H1 (cell line): ENCODE results near the gene TLR5. TPM values are rescaled to one million over a fixed set of nuclear protein-coding genes. Genes with fewer than 3 reads are reported as not detected.

Experiments used
- CTCF ChIA-PET: fragments of 300-600 bp; sonication (Branson Sonifier 250); formaldehyde crosslinking; loops from one replicate; lab custom pipeline; 2021; ENCODE audit not compliant: partially characterized antibody; lab: Charles Lee
- POLR2A ChIA-PET: fragments of 300-600 bp; sonication (Branson Sonifier 250); formaldehyde crosslinking; loops from one replicate; lab custom pipeline; 2021; ENCODE audit warnings: inconsistent platforms; ENCODE audit not compliant: partially characterized antibody; lab: Charles Lee
- DNase-seq, 2 experiments: peaks; one replicate each; pipeline versions ENCODE4 v3.0.0 to v3.0.0-alpha.2; 2010 to 2022; ENCODE audit warnings: low spot score in 2 of 2, low read depth in 1 of 2, mixed read lengths in 1 of 2
- FAIRE-seq: peaks from 2 replicates; lab custom pipeline; 2011; peaks lifted over from hg19 to GRCh38; lab: Jason Lieb, UNC
- H2AFZ ChIP-seq: 2 replicates; pipeline ENCODE4 v1.8.1; 2012; ENCODE audit warnings: low read length, inconsistent platforms
- H2AK5ac ChIP-seq: 2 replicates; pipeline ENCODE4 v1.6.1; 2013; ENCODE audit warnings: low read depth, low read length
- H2BK120ac ChIP-seq: replicated peaks from 2 replicates; pipeline ENCODE3; 2013; ENCODE audit warnings: low read depth, low read length, inconsistent platforms
- H2BK12ac ChIP-seq: 2 replicates; pipeline ENCODE4 v1.6.1; 2013; ENCODE audit warnings: low read depth, low read length
- H2BK15ac ChIP-seq: 2 replicates; pipeline ENCODE4 v1.6.1; 2013; ENCODE audit warnings: low read length
- H2BK20ac ChIP-seq: 2 replicates; pipeline ENCODE4 v1.6.1; 2013; ENCODE audit warnings: low read length
- H2BK5ac ChIP-seq: 2 replicates; pipeline ENCODE4 v1.6.1; 2013; ENCODE audit warnings: low read depth, low read length
- H3K14ac ChIP-seq: 2 replicates; pipeline ENCODE4 v1.6.1; 2013; ENCODE audit warnings: inconsistent platforms; ENCODE audit not compliant: insufficient read length
- H3K18ac ChIP-seq: 2 replicates; pipeline ENCODE4 v1.6.1; 2013; ENCODE audit warnings: low read length; ENCODE audit errors: extremely low read depth
- H3K23ac ChIP-seq: 2 replicates; pipeline ENCODE4 v1.6.1; 2013; ENCODE audit warnings: inconsistent platforms; ENCODE audit not compliant: insufficient read length
- H3K23me2 ChIP-seq: 2 replicates; pipeline ENCODE4 v1.6.1; 2013; ENCODE audit warnings: low read depth, low read length
- H3K27ac ChIP-seq: 2 replicates; pipeline ENCODE4 v1.6.1; 2011; ENCODE audit warnings: low read depth, low read length, inconsistent platforms
- H3K27me3 ChIP-seq, 4 experiments: replicated peaks in 1 of 4; 1 replicate in 1 of 4; 2 replicates in 3 of 4; pipeline versions ENCODE4 v1.6.1 to v1.8.1; 2011 to 2013; ENCODE audit warnings: low read length in 3 of 4, mild to moderate bottlenecking in 3 of 4, inconsistent platforms in 2 of 4, mixed read lengths in 2 of 4, moderate library complexity in 1 of 4; ENCODE audit not compliant: control insufficient read depth in 3 of 4, insufficient read depth in 3 of 4; ENCODE audit errors: extremely low read depth in 1 of 4
- H3K36me3 ChIP-seq, 4 experiments: 2 replicates each; pipeline versions ENCODE4 v1.6.1 to v1.8.1; 2011 to 2013; ENCODE audit warnings: mild to moderate bottlenecking in 4 of 4, low read length in 3 of 4, moderate library complexity in 2 of 4, control low read depth in 1 of 4, inconsistent platforms in 1 of 4; ENCODE audit not compliant: insufficient read depth in 4 of 4, control insufficient read depth in 2 of 4
- H3K4ac ChIP-seq: replicated peaks from 2 replicates; pipeline ENCODE3; 2013; ENCODE audit warnings: low read length, low read depth, mixed read lengths, inconsistent platforms; ENCODE audit not compliant: insufficient read length
- H3K4me1 ChIP-seq, 4 experiments: replicated peaks in 1 of 4; 1 replicate in 1 of 4; 2 replicates in 3 of 4; pipeline versions ENCODE4 v1.6.1 to v1.8.1; 2011 to 2013; ENCODE audit warnings: low read length in 3 of 4, inconsistent platforms in 2 of 4, mixed read lengths in 1 of 4; ENCODE audit not compliant: insufficient read depth in 4 of 4, control insufficient read depth in 3 of 4
- H3K4me2 ChIP-seq, 2 experiments: 2 replicates each; pipeline versions ENCODE4 v1.6.1 to v1.8.1; 2011 to 2013; ENCODE audit warnings: low read depth in 2 of 2, low read length in 2 of 2, control low read depth in 1 of 2, inconsistent platforms in 1 of 2, mild to moderate bottlenecking in 1 of 2; ENCODE audit not compliant: insufficient read depth in 1 of 2
- H3K4me3 ChIP-seq, 4 experiments: fragments of 200-600, 300-600 bp in 1 of 4; sonication (generic), shearing (Covaris generic), sonication (Bioruptor Twin) in 1 of 4; 2 replicates each; pipeline versions ENCODE4 v1.5.1 to v1.8.1; 2011 to 2016; ENCODE audit warnings: low read length in 4 of 4, low read depth in 3 of 4, control low read depth in 2 of 4, inconsistent platforms in 2 of 4, mild to moderate bottlenecking in 2 of 4, mixed read lengths in 1 of 4, moderate library complexity in 1 of 4; ENCODE audit not compliant: insufficient read depth in 2 of 4; ENCODE audit errors: extremely low read depth in 1 of 4
- H3K56ac ChIP-seq: replicated peaks from 2 replicates; pipeline ENCODE3; 2013; ENCODE audit warnings: low read depth, mild to moderate bottlenecking, mixed read lengths, low read length, inconsistent platforms; ENCODE audit not compliant: insufficient read length
- H3K79me1 ChIP-seq: 2 replicates; pipeline ENCODE4 v1.6.1; 2013; ENCODE audit warnings: low read depth, low read length, control low read depth
- H3K79me2 ChIP-seq, 2 experiments: 2 replicates each; pipeline versions ENCODE4 v1.6.1 to v1.8.1; 2012 to 2013; ENCODE audit warnings: low read length in 2 of 2, mild to moderate bottlenecking in 2 of 2, inconsistent platforms in 1 of 2; ENCODE audit not compliant: insufficient read depth in 2 of 2, control insufficient read depth in 1 of 2
- H3K9ac ChIP-seq, 4 experiments: replicated peaks in 1 of 4; 1 replicate in 1 of 4; 2 replicates in 3 of 4; pipeline versions ENCODE4 v1.6.1 to v1.8.1; 2011 to 2013; ENCODE audit warnings: low read depth in 3 of 4, low read length in 3 of 4, control low read depth in 2 of 4, mild to moderate bottlenecking in 2 of 4, moderate library complexity in 2 of 4, inconsistent platforms in 1 of 4; ENCODE audit errors: extremely low read depth in 1 of 4
- H3K9me3 ChIP-seq, 2 experiments: 2 replicates each; pipeline versions ENCODE4 v1.6.1 to v1.8.1; 2012 to 2013; ENCODE audit warnings: mild to moderate bottlenecking in 2 of 2, moderate library complexity in 2 of 2, control low read depth in 1 of 2, inconsistent platforms in 1 of 2, low read depth in 1 of 2, low read length in 1 of 2, mixed read lengths in 1 of 2; ENCODE audit not compliant: insufficient read depth in 2 of 2
- H4K20me1 ChIP-seq, 2 experiments: replicated peaks in 1 of 2; 2 replicates each; pipeline versions ENCODE3 to v1.8.1; 2011 to 2013; ENCODE audit warnings: inconsistent platforms in 2 of 2, low read length in 2 of 2, mild to moderate bottlenecking in 1 of 2; ENCODE audit not compliant: insufficient read depth in 2 of 2, control insufficient read depth in 1 of 2
- H4K5ac ChIP-seq: 2 replicates; pipeline ENCODE4 v1.6.1; 2013; ENCODE audit warnings: low read length, low read depth, mixed read lengths, inconsistent platforms; ENCODE audit not compliant: insufficient read length
- H4K8ac ChIP-seq: 2 replicates; pipeline ENCODE4 v1.8.0; 2013; ENCODE audit warnings: mild to moderate bottlenecking, moderate library complexity, low read length, inconsistent platforms; ENCODE audit not compliant: insufficient read depth; ENCODE audit errors: extremely low read depth
- H4K91ac ChIP-seq: replicated peaks from 2 replicates; pipeline ENCODE3; 2013; ENCODE audit warnings: low read length, mixed read lengths, inconsistent platforms; ENCODE audit not compliant: insufficient read length
- CEBPB ChIP-seq: IDR thresholded peaks from 2 replicates; pipeline ENCODE4 v1.6.1; 2012; ENCODE audit warnings: low read depth, low read length
- CTBP2 ChIP-seq: IDR thresholded peaks from 2 replicates; pipeline ENCODE4 v1.7.0; 2011; ENCODE audit warnings: borderline replicate concordance, mild to moderate bottlenecking, moderate library complexity, mixed read lengths, low read length; ENCODE audit not compliant: insufficient read depth, insufficient read length
- HDAC6 ChIP-seq: IDR thresholded peaks from one replicate; pipeline ENCODE4 v1.7.1; 2012; ENCODE audit warnings: low read depth, mild to moderate bottlenecking, inconsistent platforms, low read length, moderate library complexity
- POLR2A ChIP-seq, 2 experiments: IDR thresholded peaks; 1 replicate in 1 of 2; 2 replicates in 1 of 2; pipeline ENCODE4 v1.6.1; 2011; ENCODE audit warnings: low read depth in 2 of 2, low read length in 2 of 2, mild to moderate bottlenecking in 2 of 2; ENCODE audit errors: control extremely low read depth in 1 of 2
- POU5F1 ChIP-seq: IDR thresholded peaks from 2 replicates; pipeline ENCODE4 v1.6.1; 2011; ENCODE audit warnings: low read depth, mild to moderate bottlenecking, low read length, moderate library complexity
- SIX5 ChIP-seq: IDR thresholded peaks from 2 replicates; pipeline ENCODE4 v1.6.1; 2011; ENCODE audit warnings: mild to moderate bottlenecking, low read depth, low read length
- YY1 ChIP-seq: IDR thresholded peaks from 2 replicates; pipeline ENCODE4 v1.6.1; 2011; ENCODE audit warnings: low read depth, mild to moderate bottlenecking, low read length
- WGBS, 2 experiments: shearing (Covaris generic) in 1 of 2; methylation state at CpG; one replicate each; pipeline versions ENCODE4 v1.1.6 to v1.1.7; 2013 to 2015; ENCODE audit warnings: low lambda C conversion rate in 2 of 2, mixed read lengths in 2 of 2, inconsistent platforms in 1 of 2, low coverage in 1 of 2, missing lambda C conversion rate in 1 of 2; ENCODE audit not compliant: insufficient replicate concordance in 2 of 2, insufficient coverage in 1 of 2, insufficient read length in 1 of 2; ENCODE audit errors: extremely low coverage in 1 of 2, missing lambda C conversion rate in 1 of 2; 5-methylcytosine and 5-hydroxymethylcytosine counted together
- polyA plus RNA-seq, 7 experiments: library from polyadenylated mRNA; depleted of rRNA in 3 of 7; stranded (reverse) in 5 of 7; unstranded in 2 of 7; fragments of >200 nt in 5 of 7; fragments of 200-250 nt in 2 of 7; gene quantifications; 1 replicate in 5 of 7; 2 replicates in 1 of 7; 4 replicates in 1 of 7; pipeline versions ENCODE4 v1.2.1 to v1.2.3, GENCODE V29; 2011 to 2013; ENCODE audit warnings: missing spikeins in 2 of 7, mixed read lengths in 2 of 7
- total RNA-seq: library from RNA; stranded (reverse); fragmentation: NEBNext Ultra II Directional; extraction: Animal tissue kit (Norgen Biotek cat#: 25700); gene quantifications from 2 replicates; pipeline ENCODE4 v1.2.1, GENCODE V29; 2021

TLR5 gene
- total and polyA plus RNA-seq, 2 of the 8 experiments (the other 6 are each of a cell fraction or from before 2014, with no cell fraction given): 0.35 to 0.74 TPM

GRCh38 chr1:223176437-223176836 is 33.4 kb upstream of the TLR5 start:
- Histone ChIP-seq H3K4me2 (no peak overlapping the region), H2BK12ac (no peak overlapping the region), H3K18ac (no peak overlapping the region), H3K79me2 (no peaks in the 10 kb centered on the region), H3K9me3 (no peaks in the 10 kb centered on the region), H3K4me1 (peaks cover 0 to 3% (median under 1%) of the 10 kb centered on the region in 4 experiments; a peak in 2 of 7 replicates), H3K23me2 (no peaks in the 10 kb centered on the region), H3K14ac (no peak overlapping the region), H4K91ac (no peak overlapping the region), H2AFZ (no peak overlapping the region), H2BK15ac (no peak overlapping the region), H3K36me3 (no peaks in the 10 kb centered on the region), H2BK20ac (no peak overlapping the region), H4K20me1 (no peaks in the 10 kb centered on the region), H3K23ac (no peak overlapping the region), H3K9ac (no peak overlapping the region), H2AK5ac (no peak overlapping the region), H3K79me1 (no peaks in the 10 kb centered on the region), H2BK5ac (no peak overlapping the region), H3K56ac (no peak overlapping the region), H3K27me3 (no peaks in the 10 kb centered on the region; a peak in 1 of 7 replicates), H3K4ac (no peak overlapping the region), H3K27ac (no peak overlapping the region), H3K4me3 (no peak overlapping the region), H4K8ac (no peak overlapping the region), H4K5ac (no peak overlapping the region), H2BK120ac (no peak overlapping the region)
- ChIA-PET POLR2A (no interaction called here), CTCF (interaction anchor here (1.0 to 3.8 kb wide), 8 partner anchors 10 to 508 kb away, joined by 3 to 24 read pairs (median 6); partner anchors contain the start of gene TLR5)
- no peak for DNase-seq
- TF ChIP-seq HDAC6 (no peak), CTBP2 (no peak), YY1 (no peak), CEBPB (no peak), POLR2A (IDR thresholded peaks at IDR 0.05; ENCODE audit: control extremely low read depth in 1 of 2, low read depth in 2 of 2, low read length in 2 of 2) (no peak), POU5F1 (no peak), SIX5 (no peak)
- no peak for FAIRE-seq
- WGBS, 2 experiments: 93% methylated on average over 3 of the region's 3 CpGs; no CpG with 5 or more reads in 1 of the 2 experiments
